ENCODE measurements around the gene TFCP2L1. TPM values are rescaled to one million over a fixed set of nuclear protein-coding genes. Genes with fewer than 3 reads are reported as not detected.
"Not testable (repeated sequence)": the region's sequence is repeated elsewhere in the genome, so short reads cannot be mapped to it uniquely, and the experiment has no call there.

TFCP2L1 gene
- total RNA-seq, 1 experiment from 2014 or later: 0.03 TPM

DNA sequence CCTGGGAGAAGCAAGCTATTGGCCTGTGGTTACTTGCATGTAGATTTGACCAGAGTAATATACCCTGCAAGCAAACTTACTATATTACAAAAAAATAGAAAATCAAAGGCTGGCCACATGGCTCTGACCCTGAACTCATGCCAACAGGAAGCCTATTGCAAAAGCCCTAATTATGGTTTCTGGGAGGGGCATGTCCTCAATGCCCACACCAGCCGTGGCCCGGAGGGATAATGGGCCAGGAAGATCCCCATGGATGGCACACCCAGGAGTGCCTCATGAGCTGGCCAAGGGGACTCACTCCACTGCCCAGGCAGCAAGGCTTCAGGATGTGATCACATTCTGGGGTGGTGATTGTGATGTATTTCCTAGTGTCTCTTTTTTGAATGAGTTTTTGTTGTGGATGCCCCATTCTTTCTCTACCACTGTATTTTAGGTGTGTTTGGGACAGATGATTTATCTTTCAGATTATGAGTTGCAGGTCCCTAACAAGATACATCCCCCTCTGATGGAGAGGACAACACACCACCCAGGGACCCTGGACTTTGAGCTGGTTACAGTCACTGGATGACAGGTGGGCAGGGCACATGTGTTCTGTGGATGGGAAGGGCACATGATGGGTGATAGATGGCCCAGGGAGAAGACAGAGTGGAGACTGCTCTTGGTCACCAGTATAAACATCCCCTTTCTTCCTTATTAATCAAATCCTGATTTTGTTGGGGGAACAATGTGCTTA is 18.7 kb upstream of the TFCP2L1 start:
- Histone ChIP-seq H3K4me3 (no peak overlapping the region), H3K9me3 (no peaks in the 10 kb centered on the region), H3K36me3 (no peaks in the 10 kb centered on the region), H3K27me3 (no peaks in the 10 kb centered on the region; the same call in 1 of the 2 replicates)
- no peak for DNase-seq

DNA sequence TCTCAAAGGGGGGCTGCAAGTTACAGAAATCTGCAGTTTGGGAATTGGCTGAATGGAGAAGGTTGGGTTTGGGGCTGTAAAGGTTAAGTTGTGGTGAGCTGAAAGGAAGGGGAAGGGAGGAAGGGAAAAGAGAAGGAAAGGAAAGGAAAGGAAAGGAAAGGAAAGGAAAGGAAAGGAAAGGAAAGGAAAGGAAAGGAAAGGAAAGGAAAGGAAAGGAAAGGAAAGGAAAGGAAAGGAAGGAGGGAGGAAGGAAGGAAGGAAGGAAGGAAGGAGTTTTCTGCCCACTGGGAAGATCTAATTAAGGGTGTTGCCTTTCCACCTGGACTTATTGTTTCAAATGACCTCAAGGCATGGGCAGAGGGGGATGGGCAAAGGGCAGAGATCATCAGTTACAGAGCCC is 16.2 kb upstream of the TFCP2L1 start:
- not testable (repeated sequence) for H3K4me3 ChIP-seq, H3K9me3 ChIP-seq, H3K36me3 ChIP-seq, H3K27me3 ChIP-seq, DNase-seq

DNA sequence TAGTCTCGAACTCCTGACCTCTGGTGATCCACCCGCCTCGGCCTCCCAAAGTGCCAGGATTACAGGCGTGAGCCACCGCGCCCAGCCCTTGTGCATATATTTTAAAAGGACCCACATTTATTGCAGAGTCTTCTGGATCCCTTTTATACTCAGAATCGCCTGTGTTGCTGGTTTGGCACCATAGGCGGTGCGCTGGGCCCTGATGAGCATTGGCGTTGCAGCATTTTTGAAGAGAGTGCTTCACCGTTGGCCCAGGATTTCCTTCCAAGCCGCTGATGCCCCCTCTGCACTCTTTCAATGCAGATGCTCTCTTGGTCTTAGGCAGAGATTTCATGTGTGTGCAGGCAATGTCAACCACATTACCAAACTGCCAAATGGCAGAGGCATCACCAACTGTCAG is 13.5 kb upstream of the TFCP2L1 start:
- no peak overlapping the region for H3K4me3 ChIP-seq
- no peak for DNase-seq
- no peaks in the 10 kb centered on the region for H3K36me3 ChIP-seq
- H3K27me3 ChIP-seq: no peaks in the 10 kb centered on the region
- H3K9me3 ChIP-seq: no peaks in the 10 kb centered on the region

DNA sequence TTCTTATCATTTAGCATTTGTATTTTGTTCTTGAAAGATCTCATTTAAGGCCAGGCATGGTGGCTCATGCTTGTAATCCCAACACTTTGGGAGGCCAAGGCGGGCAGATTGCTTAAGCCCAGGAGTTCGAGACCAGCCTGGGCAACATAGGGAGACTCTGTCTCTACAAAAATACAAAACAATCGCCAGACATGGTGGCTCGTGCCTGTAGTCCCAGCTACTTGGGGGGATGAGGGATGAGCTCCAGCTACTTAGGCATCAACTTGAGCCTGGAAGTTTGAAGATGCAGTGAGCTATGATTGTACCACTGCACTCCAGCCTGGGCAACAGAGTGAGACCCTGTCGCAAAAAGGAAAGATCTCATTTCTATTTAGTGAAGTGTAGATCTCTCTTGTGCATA is 12.9 kb upstream of the TFCP2L1 start:
- not testable (repeated sequence) for H3K4me3 ChIP-seq, DNase-seq, H3K36me3 ChIP-seq, H3K27me3 ChIP-seq, H3K9me3 ChIP-seq

DNA sequence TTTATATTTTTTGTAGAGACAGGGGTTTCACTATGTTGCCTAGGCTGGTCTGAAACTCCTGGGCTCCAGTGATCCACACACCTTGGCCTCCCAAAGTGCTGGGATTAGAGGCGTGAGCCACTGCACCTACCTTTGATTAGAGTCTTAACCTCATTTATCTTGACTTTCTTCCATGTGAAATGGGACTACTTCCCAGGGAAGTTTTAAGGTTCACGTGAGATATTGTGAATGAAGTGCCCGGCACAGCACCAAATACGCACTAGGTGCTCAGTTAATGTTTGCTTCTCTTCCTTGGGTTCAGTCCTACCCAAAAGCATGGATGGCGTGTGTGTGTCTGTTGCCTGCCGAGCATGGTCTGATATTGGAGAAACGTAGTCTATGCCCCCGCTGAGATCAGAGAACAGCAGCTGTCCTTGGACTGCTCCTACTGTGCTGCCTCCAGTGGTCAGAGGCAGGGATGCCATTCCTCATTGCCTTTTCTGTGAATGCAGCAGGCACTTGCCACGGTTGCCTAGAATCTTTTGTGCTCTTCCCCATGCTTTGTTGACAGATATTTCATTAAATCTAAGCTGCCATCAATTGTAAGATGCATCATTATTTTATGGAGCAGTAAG is 12.3 kb upstream of the TFCP2L1 start:
- Histone ChIP-seq H3K36me3 (no peaks in the 10 kb centered on the region), H3K4me3 (no peak overlapping the region), H3K27me3 (no peaks in the 10 kb centered on the region), H3K9me3 (no peaks in the 10 kb centered on the region)
- peak; percentile 43 for DNase-seq

DNA sequence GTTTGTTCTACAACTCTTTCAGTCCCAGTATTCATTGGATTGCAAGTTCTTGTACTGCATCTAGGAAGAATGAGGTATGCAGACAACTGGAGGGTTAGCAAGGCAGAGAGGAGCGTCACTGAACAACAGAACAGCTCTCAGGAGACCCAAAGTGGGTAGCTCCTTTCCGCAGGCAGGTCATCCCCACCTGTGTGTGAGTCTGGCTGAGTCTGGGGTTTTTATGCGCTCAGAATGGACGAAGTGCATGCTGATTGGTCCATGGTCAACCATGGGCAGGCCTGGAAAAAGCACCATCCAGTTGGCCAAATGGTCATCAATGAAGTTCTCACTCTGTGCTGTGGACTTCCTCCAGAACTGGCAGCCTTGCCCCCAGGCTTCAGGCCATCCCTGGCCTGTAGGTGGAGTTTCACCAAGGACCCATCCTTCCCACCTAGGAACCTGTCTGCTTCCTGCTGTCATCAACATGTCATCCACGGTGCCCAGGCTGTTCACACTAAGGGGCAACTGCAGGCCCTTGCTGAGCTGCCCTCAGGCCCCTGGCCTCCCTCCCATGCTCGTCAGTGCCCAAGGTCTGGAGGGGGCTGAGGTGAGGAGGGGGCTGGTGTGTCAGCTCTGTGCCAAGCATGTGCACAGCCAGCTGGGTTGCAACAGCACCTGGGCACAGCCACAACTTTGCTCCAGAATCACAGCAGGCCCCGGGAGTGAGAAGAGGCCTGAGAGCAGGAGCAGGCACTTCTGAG is 11.1 kb upstream of the TFCP2L1 start:
- no peaks in the 10 kb centered on the region for H3K9me3 ChIP-seq
- no peaks in the 10 kb centered on the region for H3K27me3 ChIP-seq
- H3K4me3 ChIP-seq: no peak overlapping the region
- no peak for DNase-seq
- no peaks in the 10 kb centered on the region for H3K36me3 ChIP-seq

DNA sequence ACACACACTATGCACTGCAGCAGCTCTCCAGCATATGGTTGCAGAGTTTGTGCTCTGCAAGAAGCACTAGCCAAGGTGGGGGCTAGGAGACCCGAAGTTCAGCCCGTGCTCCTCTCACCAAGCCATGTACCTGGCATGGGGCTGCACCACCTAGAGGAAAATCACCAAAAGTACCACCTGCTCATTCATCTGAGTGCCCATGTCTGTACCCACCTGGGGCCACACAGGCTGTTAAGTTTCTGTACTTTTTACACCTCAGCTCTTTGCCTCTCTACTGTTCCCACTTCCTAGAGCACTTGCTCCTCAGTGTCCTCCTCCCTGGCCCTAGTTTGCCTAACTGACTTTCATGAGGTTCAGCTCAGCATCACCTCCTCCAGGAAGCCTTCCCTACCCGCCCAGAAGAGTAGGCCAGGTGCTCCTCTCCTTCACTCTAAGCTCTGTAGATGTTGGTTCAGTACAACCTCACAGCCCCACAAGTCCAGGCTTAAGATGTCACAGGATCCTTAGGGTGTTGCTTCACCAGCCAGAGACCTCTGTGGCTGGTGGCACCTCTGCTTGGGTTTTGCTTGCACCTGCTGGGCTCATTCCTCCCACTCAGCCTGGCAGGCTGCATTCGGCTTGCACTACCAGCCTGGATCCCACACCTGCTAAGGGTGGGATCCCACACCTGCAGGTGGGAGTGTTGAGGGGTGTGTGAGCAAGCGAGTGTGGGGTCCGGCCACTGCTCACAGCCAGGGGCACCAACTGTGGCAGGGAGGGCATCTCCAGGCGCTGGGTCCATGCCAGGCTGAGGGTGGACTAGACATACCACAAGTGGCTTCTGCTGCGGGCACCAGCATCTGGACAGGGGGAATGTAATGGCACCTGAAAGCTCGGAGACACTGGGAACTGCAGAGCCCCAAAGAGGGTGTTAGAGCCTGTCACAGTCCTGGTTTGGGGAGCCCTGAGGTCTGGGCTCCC is 10.2 kb upstream of the TFCP2L1 start:
- Histone ChIP-seq H3K27me3 (no peaks in the 10 kb centered on the region), H3K36me3 (no peaks in the 10 kb centered on the region), H3K9me3 (no peaks in the 10 kb centered on the region), H3K4me3 (no peak overlapping the region)
- no peak for DNase-seq

DNA sequence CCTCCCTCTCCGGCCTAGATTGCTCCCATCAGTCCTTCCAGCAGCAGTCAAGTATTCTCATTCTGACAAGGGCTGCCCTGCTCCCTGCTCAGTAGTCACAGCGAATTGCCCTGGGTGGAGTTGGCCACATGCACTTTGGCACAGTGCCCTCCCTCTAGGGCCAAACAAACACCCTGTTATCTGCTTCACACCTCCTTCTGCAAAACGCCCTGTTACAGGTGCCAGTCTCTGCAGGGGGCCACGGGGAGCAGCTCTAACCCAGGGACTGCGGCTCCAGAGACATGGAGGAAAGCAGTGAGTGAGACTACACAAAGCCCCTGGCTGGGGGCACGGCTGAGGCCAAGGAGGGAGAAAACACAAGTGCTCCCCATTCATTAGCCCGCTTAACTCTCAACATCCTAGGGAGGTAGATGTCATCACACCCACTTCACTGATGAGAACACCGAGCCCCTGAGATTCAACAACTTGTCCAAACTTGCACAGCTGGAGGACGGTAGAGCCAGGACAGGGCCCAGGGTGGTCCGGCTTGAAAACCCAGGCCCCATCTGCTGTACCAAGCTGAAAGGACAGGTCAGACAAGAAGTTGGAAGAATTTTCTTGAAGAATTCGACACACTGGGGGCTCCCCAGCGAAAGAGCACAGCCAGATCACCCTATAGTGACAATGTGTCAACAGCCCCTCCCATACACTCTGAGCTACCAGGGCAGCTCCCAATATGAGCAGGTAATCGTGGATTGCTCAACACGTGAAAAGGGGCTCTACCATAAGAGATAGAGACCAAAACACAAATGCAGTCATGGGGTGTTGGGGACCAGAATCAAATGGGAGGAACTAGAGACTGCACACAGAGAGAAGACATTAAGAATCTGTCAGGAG is 8.7 kb upstream of the TFCP2L1 start:
- Histone ChIP-seq H3K36me3 (no peaks in the 10 kb centered on the region), H3K27me3 (no peaks in the 10 kb centered on the region), H3K9me3 (no peaks in the 10 kb centered on the region), H3K4me3 (no peak overlapping the region)
- no peak for DNase-seq

DNA sequence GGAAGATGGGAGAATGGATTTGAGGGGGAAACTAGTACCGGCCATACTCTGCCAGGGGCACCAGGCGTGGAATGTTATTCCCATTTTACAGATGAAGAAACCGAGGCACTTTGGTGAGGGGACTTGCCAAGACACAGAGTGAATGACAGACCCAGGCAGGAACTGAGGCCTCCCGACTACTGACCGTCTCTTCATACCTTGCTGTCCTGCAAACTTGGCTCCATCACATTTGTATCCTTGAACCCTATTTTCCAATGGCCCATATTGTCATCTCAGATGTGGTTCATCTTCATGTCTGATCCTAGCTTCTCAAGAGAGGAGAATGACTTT is 6.2 kb upstream of the TFCP2L1 start:
- DNase-seq: no peak
- Histone ChIP-seq H3K4me3 (no peak overlapping the region), H3K9me3 (no peaks in the 10 kb centered on the region), H3K27me3 (no peaks in the 10 kb centered on the region), H3K36me3 (no peaks in the 10 kb centered on the region)

DNA sequence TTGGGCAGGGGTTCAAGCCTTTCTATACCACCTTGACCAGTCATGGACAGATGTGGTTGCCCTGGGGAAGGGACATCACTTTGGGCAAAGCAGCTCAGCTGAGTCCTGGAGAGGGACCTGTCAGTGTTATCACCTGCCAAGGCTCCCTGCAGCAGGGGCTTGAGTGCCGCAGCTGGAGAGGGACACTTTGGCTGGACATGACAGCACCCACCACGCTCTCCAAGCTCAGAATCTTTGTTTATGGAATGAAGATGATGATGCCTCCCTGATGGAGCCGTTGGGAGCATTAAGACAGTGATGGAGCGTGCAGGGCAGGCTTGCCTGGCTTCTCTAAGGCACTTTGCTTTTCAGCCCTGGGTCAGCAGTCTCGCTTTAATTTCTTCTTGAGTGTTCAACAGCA is 4.3 kb upstream of the TFCP2L1 start:
- no peaks in the 10 kb centered on the region for H3K27me3 ChIP-seq
- no peaks in the 10 kb centered on the region for H3K36me3 ChIP-seq
- H3K4me3 ChIP-seq: no peak overlapping the region
- no peak for DNase-seq
- H3K9me3 ChIP-seq: no peaks in the 10 kb centered on the region

DNA sequence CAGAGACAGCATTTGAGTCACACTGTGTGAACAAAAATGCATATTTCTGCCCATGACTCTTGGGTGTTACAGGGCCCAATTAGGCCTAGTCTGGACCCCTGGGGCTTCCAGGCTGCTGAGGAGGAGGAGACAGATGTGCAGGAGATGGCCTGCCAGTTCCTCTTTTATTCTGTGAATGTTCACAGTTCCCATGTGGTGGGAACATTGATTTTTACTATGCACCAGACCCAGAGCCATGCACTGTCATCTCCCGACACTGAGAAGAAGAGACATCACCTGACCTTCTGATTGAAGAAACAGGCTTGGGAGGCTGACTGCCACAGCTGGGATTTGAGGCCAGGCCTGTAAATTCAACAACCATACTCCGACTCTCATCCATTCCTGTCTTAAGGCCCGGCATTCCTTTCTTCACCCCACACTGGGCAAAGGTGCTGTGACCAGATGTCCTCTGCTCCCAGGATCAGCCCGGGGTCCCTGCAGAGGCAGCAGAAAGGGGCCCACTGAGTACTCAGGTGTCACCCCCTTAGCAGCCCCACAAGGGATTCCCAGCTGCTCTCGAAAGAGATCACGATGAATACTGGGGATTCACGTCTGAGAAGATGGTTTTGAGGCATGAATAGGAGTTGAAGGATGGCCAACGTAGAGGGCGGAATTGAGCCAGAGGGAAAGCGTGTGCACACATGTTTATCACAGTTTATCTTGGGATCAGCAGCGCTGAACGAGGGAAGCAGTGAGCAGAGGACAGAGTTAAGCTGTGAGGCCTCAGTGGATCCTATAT is 3.6 kb upstream of the TFCP2L1 start:
- no peak overlapping the region for H3K4me3 ChIP-seq
- no peaks in the 10 kb centered on the region for H3K36me3 ChIP-seq
- no peaks in the 10 kb centered on the region for H3K27me3 ChIP-seq
- no peaks in the 10 kb centered on the region for H3K9me3 ChIP-seq
- DNase-seq: no peak

DNA sequence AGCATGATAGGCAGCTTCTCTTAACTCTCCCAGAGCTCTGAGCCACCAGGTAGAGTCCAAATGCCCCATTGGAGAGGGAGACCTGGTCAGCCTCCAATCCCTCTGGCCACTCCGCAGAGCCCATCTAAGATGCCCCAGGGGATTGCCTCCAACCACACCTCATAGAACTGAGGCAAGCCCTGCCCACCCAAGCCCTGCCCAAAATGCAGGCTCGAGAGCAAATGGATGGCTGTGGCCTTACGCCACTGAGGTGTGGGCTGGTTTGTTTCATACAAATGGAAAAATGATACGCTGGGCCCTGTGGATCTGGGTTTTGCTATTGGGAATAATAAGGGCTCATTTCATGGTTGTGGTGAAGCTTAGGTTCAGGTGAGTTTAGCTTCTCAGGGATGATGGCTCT is 3.0 kb upstream of the TFCP2L1 start:
- H3K36me3 ChIP-seq: no peaks in the 10 kb centered on the region
- DNase-seq: no peak
- H3K27me3 ChIP-seq: no peaks in the 10 kb centered on the region
- no peaks in the 10 kb centered on the region for H3K9me3 ChIP-seq
- no peak overlapping the region for H3K4me3 ChIP-seq

DNA sequence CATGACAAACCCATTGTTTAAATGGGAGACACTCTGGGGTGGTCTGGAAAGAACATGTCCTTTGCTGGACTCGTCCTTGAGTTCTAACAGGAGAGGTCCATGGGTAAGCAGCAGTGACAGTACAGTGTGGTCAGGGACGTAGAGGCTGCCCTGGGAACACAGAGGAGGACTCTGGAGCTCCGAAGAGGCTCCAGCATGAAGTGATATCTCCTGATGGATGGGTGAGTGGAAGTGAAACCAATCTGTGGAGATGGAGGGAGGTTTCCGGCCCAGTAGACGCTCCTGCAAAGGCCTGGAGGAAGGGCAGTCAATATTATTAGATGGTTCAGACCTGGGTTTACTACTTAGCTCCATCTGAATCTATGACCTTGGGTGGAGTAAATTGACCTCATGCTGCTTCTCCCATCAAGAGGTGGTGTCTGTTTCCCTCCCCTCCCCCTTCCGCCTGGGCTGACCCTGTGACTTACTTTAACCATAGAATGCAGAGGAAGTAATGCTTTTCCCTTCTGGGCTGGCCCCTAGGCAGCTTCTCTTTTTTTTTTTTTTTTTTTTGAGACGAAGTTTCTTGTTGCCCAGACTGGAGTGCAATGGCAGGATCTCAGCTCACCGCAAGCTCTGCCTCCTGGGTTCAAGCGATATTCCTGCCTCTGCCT is 2.3 kb upstream of the TFCP2L1 start:
- no peaks in the 10 kb centered on the region for H3K36me3 ChIP-seq
- H3K4me3 ChIP-seq: no peak overlapping the region
- DNase-seq: no peak
- H3K27me3 ChIP-seq: no peaks in the 10 kb centered on the region
- H3K9me3 ChIP-seq: no peaks in the 10 kb centered on the region

DNA sequence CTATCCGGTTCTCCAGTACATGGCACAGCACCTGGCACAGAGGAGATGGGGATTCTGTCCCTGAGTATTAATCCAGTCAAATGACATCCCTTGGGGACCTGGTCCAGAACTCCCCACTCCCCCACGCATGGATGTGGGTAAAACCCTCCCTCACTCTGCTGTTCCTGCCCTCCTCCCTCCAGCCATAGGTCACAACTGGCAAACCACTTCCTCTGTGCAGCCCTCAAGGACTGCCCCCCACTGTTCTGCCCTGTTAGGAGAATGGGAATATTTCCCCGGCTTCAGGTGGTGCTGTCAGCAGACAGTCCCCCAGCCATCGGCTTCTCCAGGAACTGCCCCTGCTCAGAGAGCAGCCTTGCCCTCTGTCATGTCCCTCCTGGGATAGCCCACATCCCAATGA is 1.5 kb upstream of the TFCP2L1 start:
- Histone ChIP-seq H3K4me3 (no peak overlapping the region), H3K9me3 (no peaks in the 10 kb centered on the region), H3K27me3 (no peaks in the 10 kb centered on the region), H3K36me3 (no peaks in the 10 kb centered on the region)
- DNase-seq: no peak

DNA sequence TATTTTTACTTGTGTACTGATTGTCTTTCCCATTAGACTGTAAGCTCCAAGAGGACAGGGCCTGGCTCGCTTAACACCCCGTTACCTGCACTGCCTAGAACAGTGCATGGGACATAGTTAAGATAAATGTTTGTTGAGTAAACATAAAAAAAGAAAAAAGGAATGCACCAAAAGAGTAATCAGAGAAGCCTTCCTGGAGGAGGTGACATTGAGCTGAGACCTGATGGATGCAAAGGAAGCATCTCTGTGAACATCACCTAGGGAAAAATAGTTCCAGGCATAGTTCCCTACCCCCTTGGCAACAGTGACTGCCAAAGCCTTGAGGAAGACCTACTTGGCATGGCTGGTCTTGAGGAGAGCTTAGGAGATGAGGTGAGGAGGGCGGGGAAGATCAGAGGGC is 924 bp upstream of the TFCP2L1 start:
- Histone ChIP-seq H3K27me3 (no peaks in the 10 kb centered on the region), H3K9me3 (no peaks in the 10 kb centered on the region), H3K36me3 (no peaks in the 10 kb centered on the region), H3K4me3 (no peak overlapping the region)
- no peak for DNase-seq
